ENCODE results near the gene SPAG6.

GRCh38 chr10:22372917-22373316 lies 27.6 kb downstream of the SPAG6 start:
- TF ChIP-seq EP300 (IDR thresholded peaks at IDR 0.05): no peak
- TF ChIP-seq POLR2AphosphoS5 (IDR thresholded peaks at IDR 0.05): no peak
- TF ChIP-seq CTCF (IDR thresholded peaks at IDR 0.05): no peak

Data from upper lobe of left lung (tissue), 4 donors.